Measurements from ENCODE around the gene FSTL1. TPM values are rescaled to one million over a fixed set of nuclear protein-coding genes. Genes with fewer than 3 reads are reported as not detected.

Gene FSTL1
- total and polyA plus RNA-seq, 11 donors: 43.8 to 667 (median 179) TPM

GRCh38 chr3:120420360-120420759, 30.4 kb downstream of the FSTL1 start:
- ATAC-seq (no peak), DNase-seq (no peak)
- no peak for TF ChIP-seq CTCF (IDR thresholded peaks at IDR 0.05)
- no peak for TF ChIP-seq POLR2A (IDR thresholded peaks at IDR 0.05)
- H3K4me3 ChIP-seq: no peak overlapping the region
- peaks cover 19 to 97% (median 79%) of the 10 kb centered on the region in 12 donors for H3K4me1 ChIP-seq
- no peaks in the 10 kb centered on the region for H3K9me3 ChIP-seq
- 44 to 56% (median 50%) methylated on average over 3 of the region's 3 CpGs for WGBS, 4 donors
- intact Hi-C loops (cut with DNase I): loop anchor here in 5 of 10 donors (2.0 to 10.0 kb wide), 5 partner anchors 84 to 526 kb away; no protein-coding TSS in a partner anchor
- peak overlapping the region; percentile 43 to 92 (median 88) for H3K27ac ChIP-seq
- peaks cover 0 to 14% (median 5%) of the 10 kb centered on the region in 9 donors for H3K36me3 ChIP-seq
- no peaks in the 10 kb centered on the region for H3K27me3 ChIP-seq

- TF ChIP-seq POLR2A (IDR thresholded peaks at IDR 0.05) (peak in 1 of 2 donors; percentile 53), CTCF (IDR thresholded peaks at IDR 0.05) (no peak)
- WGBS, 4 donors: 39 to 52% (median 46%) methylated on average over 3 of the region's 3 CpGs
- peaks cover 0 to 19% (median 5%) of the 10 kb centered on the region in 9 donors for H3K36me3 ChIP-seq
- DNase-seq: peak in 4 of 5 donors; percentile 62 to 89 (median 70)
- no peak overlapping the region for H3K4me3 ChIP-seq
- intact Hi-C loops (cut with DNase I): loop anchor here in 9 of 10 donors (1.0 to 10.0 kb wide), 20 partner anchors 31 to 525 kb away; partner anchors contain the start of genes GSK3B (in 4 of the 9), FSTL1 (in 3 of the 9), LRRC58 (in 2 of the 9) and GTF2E1 (in 1 of the 9)
- peak overlapping the region; percentile 43 to 92 (median 88) for H3K27ac ChIP-seq
- ATAC-seq: peak; percentile 64 to 76 (median 69)
- H3K9me3 ChIP-seq: no peaks in the 10 kb centered on the region
- H3K27me3 ChIP-seq: no peaks in the 10 kb centered on the region
- H3K4me1 ChIP-seq: peaks cover 19 to 95% (median 75%) of the 10 kb centered on the region in 12 donors
Observed at GRCh38 chr3:120419797-120420196, 31.0 kb downstream of the FSTL1 start.

- peak overlapping the region in 2 of 12 donors; percentile 5 to 17 for H3K4me3 ChIP-seq
- 10 to 17% (median 14%) methylated on average over 6 of the region's 6 CpGs for WGBS, 4 donors
Observed at GRCh38 chr3:120418866-120419490, 31.8 kb downstream of the FSTL1 start.

More at GRCh38 chr3:120418866-120419490, 31.8 kb downstream of the FSTL1 start:
- TF ChIP-seq CTCF (IDR thresholded peaks at IDR 0.05): peak in 11 of 12 donors; percentile 19 to 66 (median 51)
- TF ChIP-seq POLR2A (IDR thresholded peaks at IDR 0.05): no peak
- ATAC-seq (peak; percentile 55 to 66 (median 60)), DNase-seq (peak in 4 of 5 donors; percentile 45 to 77 (median 68))
- no peaks in the 10 kb centered on the region for H3K9me3 ChIP-seq
- H3K27ac ChIP-seq: peak overlapping the region; percentile 65 to 92 (median 88)
- H3K36me3 ChIP-seq: peaks cover 0 to 19% (median 5%) of the 10 kb centered on the region in 9 donors
- intact Hi-C loops (cut with DNase I): loop anchor here in 9 of 10 donors (1.0 to 10.0 kb wide), 17 partner anchors 32 to 524 kb away; partner anchors contain the start of genes GSK3B (in 4 of the 9), FSTL1 (in 3 of the 9), LRRC58 (in 2 of the 9) and GTF2E1 (in 1 of the 9)
- H3K4me1 ChIP-seq: peaks cover 19 to 87% (median 67%) of the 10 kb centered on the region in 12 donors
- no peaks in the 10 kb centered on the region for H3K27me3 ChIP-seq

Data from heart left ventricle (tissue), 16 donors.